GM23338 (cell line): ENCODE measurements around the gene SKIC2. TPM values are rescaled to one million over a fixed set of nuclear protein-coding genes. Genes with fewer than 3 reads are reported as not detected.

ENCODE experiments used
- ATAC-seq: fragments of 200-7000 bp; cut with Tn5 transposase; 3 replicates; pipeline ENCODE4 v1.9.1; 2020
- DNase-seq: peaks from one replicate; pipeline ENCODE4 v3.0.0-alpha.2; 2015; ENCODE audit warnings: low spot score
- H2AFZ ChIP-seq: fragments of 200-600 bp; sonication (generic); 2 replicates; pipeline ENCODE4 v1.8.0; 2016; ENCODE audit warnings: antibody characterized with exemption, mild to moderate bottlenecking, moderate library complexity
- H3F3A ChIP-seq: fragments of 200-600 bp; sonication (generic); replicated peaks from 2 replicates; pipeline ENCODE4 v1.8.0; 2017; ENCODE audit warnings: antibody characterized with exemption, mixed run types, low read depth
- H3K27ac ChIP-seq: fragments of 200-600 bp; sonication (generic); 2 replicates; pipeline ENCODE4 v1.6.1; 2016; ENCODE audit warnings: low read depth
- H3K27me3 ChIP-seq: fragments of 200-600 bp; sonication (generic); 2 replicates; pipeline ENCODE4 v1.8.0; 2016; ENCODE audit warnings: mild to moderate bottlenecking, mixed run types, moderate library complexity; ENCODE audit not compliant: insufficient read depth
- H3K36me3 ChIP-seq: fragments of 200-600 bp; sonication (generic); 2 replicates; pipeline ENCODE4 v1.8.0; 2016; ENCODE audit warnings: mild to moderate bottlenecking; ENCODE audit not compliant: insufficient read depth
- H3K4me1 ChIP-seq: fragments of 200-600 bp; sonication (generic); 2 replicates; pipeline ENCODE4 v1.8.0; 2016; ENCODE audit warnings: mild to moderate bottlenecking, moderate library complexity; ENCODE audit not compliant: insufficient read depth
- H3K4me2 ChIP-seq: fragments of 200-600 bp; sonication (generic); 2 replicates; pipeline ENCODE4 v1.7.1; 2017; ENCODE audit warnings: mixed run types
- H3K4me3 ChIP-seq: fragments of 200-600 bp; sonication (generic); 2 replicates; pipeline ENCODE4 v1.6.1; 2016; ENCODE audit warnings: mixed run types
- H3K79me2 ChIP-seq: fragments of 200-600 bp; sonication (generic); replicated peaks from 2 replicates; pipeline ENCODE4 v1.8.0; 2017; ENCODE audit warnings: mild to moderate bottlenecking; ENCODE audit not compliant: insufficient read depth
- H3K9me2 ChIP-seq: fragments of 200-600 bp; sonication (generic); 2 replicates; pipeline ENCODE4 v1.8.0; 2017; ENCODE audit not compliant: insufficient read depth
- H4K20me1 ChIP-seq: fragments of 200-600 bp; sonication (generic); replicated peaks from 2 replicates; pipeline ENCODE4 v1.8.0; 2017; ENCODE audit warnings: mild to moderate bottlenecking; ENCODE audit not compliant: insufficient read depth
- H3K27ac Mint-ChIP-seq: 2 replicates; pipeline ENCODE4 v1.8.0; 2020; ENCODE audit warnings: inconsistent platforms, mild to moderate bottlenecking, moderate library complexity, mixed read lengths
- H3K27me3 Mint-ChIP-seq: 3 replicates; pipeline ENCODE4 v1.8.0; 2022; ENCODE audit warnings: low read depth, mild to moderate bottlenecking, moderate library complexity, mixed read lengths, inconsistent platforms; ENCODE audit not compliant: insufficient read depth, poor library complexity
- H3K36me3 Mint-ChIP-seq: 3 replicates; pipeline ENCODE4 v1.8.0; 2021; ENCODE audit warnings: low read depth, mild to moderate bottlenecking, inconsistent platforms, moderate library complexity, mixed read lengths
- H3K4me1 Mint-ChIP-seq: 3 replicates; pipeline ENCODE4 v1.8.0; 2020; ENCODE audit warnings: mild to moderate bottlenecking, inconsistent platforms, mixed read lengths
- H3K4me3 Mint-ChIP-seq: 3 replicates; pipeline ENCODE4 v1.8.0; 2021; ENCODE audit warnings: moderate library complexity, mild to moderate bottlenecking, inconsistent platforms, mixed read lengths
- H3K9me3 Mint-ChIP-seq: 3 replicates; pipeline ENCODE4 v1.8.0; 2020; ENCODE audit warnings: moderate library complexity, mild to moderate bottlenecking, inconsistent platforms, mixed read lengths
- CREB1 ChIP-seq: fragments of 250-450 bp; sonication (Bioruptor Pico); IDR thresholded peaks from 2 replicates; pipeline ENCODE4 v1.5.0; 2020; ENCODE audit warnings: low read depth, mild to moderate bottlenecking, moderate library complexity
- EZH2 ChIP-seq: fragments of 200-600 bp; sonication (generic); IDR thresholded peaks from one replicate; pipeline ENCODE4 v1.8.0; 2017; ENCODE audit warnings: antibody characterized with exemption, mild to moderate bottlenecking, low read depth; ENCODE audit not compliant: unreplicated experiment
- JUNB ChIP-seq: IDR thresholded peaks from one replicate; pipeline ENCODE4 v1.6.1; 2016; ENCODE audit warnings: antibody characterized with exemption; ENCODE audit not compliant: unreplicated experiment
- POLR2AphosphoS5 ChIP-seq: IDR thresholded peaks from 2 replicates; pipeline ENCODE4 v1.6.1; 2016; ENCODE audit warnings: antibody characterized with exemption, low read depth
- STAT1 ChIP-seq: IDR thresholded peaks from one replicate; pipeline ENCODE4 v1.6.1; 2016; ENCODE audit warnings: antibody characterized with exemption; ENCODE audit not compliant: unreplicated experiment
- ZNF462 ChIP-seq: fragments of 250-450 bp; sonication (Bioruptor Pico); IDR thresholded peaks from 2 replicates; pipeline ENCODE4 v1.5.0; 2020; ENCODE audit warnings: mild to moderate bottlenecking, moderate library complexity
- polyA plus RNA-seq: library from polyadenylated mRNA; unstranded; fragments of >200 nt; fragmentation: Nextera tagmentation; extraction: Ambion mirVana; gene quantifications from 2 replicates; pipeline ENCODE4 v1.2.1, GENCODE V29; 2016
- total RNA-seq: library from RNA; depleted of rRNA; stranded (reverse); fragments of >200 nt; shearing (Covaris generic); gene quantifications from 2 replicates; pipeline ENCODE4 v1.2.3, GENCODE V29; 2014

SKIC2 gene
- total and polyA plus RNA-seq, 2 experiments from 2014 or later, result 21.6 to 47.2 TPM

GRCh38 chr6:31968326-31968725, 9.4 kb downstream of the SKIC2 start:
- Histone ChIP-seq H3F3A (peaks cover 9% of the 10 kb centered on the region), H4K20me1 (no peaks in the 10 kb centered on the region; the same call in 1 of the 2 replicates), H3K79me2 (peaks cover 10% of the 10 kb centered on the region), H3K4me2 (no peak overlapping the region), H3K27me3 (no peaks in the 10 kb centered on the region), H3K27ac (no peak overlapping the region), H3K4me3 (no peak overlapping the region), H3K4me1 (peaks cover 6% of the 10 kb centered on the region), H2AFZ (no peak overlapping the region), H3K36me3 (peaks cover 10% of the 10 kb centered on the region), H3K9me2 (no peaks in the 10 kb centered on the region)
- peaks cover 21% of the 10 kb centered on the region for H3K27me3 Mint-ChIP-seq
- peaks cover 66% of the 10 kb centered on the region for H3K36me3 Mint-ChIP-seq
- TF ChIP-seq STAT1, result no peak
- no peak for TF ChIP-seq JUNB
- no peak for TF ChIP-seq EZH2
- TF ChIP-seq POLR2AphosphoS5, result no peak
- TF ChIP-seq ZNF462 (CRISPR knock-in tag), result no peak
- TF ChIP-seq CREB1 (CRISPR knock-in tag), result no peak
- peaks cover 2% of the 10 kb centered on the region; the same call in 1 of the 3 replicates for H3K9me3 Mint-ChIP-seq
- DNase-seq, result no peak
- H3K4me3 Mint-ChIP-seq, result no peak overlapping the region
- no peak for ATAC-seq
- H3K4me1 Mint-ChIP-seq, result peaks cover 7% of the 10 kb centered on the region
- H3K27ac Mint-ChIP-seq, result no peak overlapping the region
